DOHH2 (cell line): ENCODE measurements around the gene SLCO3A1.

ENCODE experiments used
- H3F3A ChIP-seq: fragments of 200-600 bp; sonication (generic), shearing (Covaris generic); 2 replicates; pipeline ENCODE4 v1.6.0; 2016; ENCODE audit warnings: antibody characterized with exemption, mild to moderate bottlenecking; ENCODE audit not compliant: control insufficient read depth, insufficient read depth
- H3K27ac ChIP-seq: fragments of 200-600 bp; sonication (generic); 2 replicates; pipeline ENCODE4 v1.5.1; 2014; ENCODE audit warnings: low read depth, mild to moderate bottlenecking, low read length, moderate library complexity
- H3K27me3 ChIP-seq: fragments of 200-600 bp; sonication (generic); 2 replicates; pipeline ENCODE4 v1.6.1; 2014; ENCODE audit warnings: mild to moderate bottlenecking, low read length, mixed read lengths; ENCODE audit not compliant: control insufficient read depth
- H3K36me3 ChIP-seq: fragments of 200-600 bp; sonication (generic); 2 replicates; pipeline ENCODE4 v1.6.1; 2014; ENCODE audit warnings: mild to moderate bottlenecking, low read length, moderate library complexity, mixed read lengths; ENCODE audit not compliant: control insufficient read depth
- H3K4me1 ChIP-seq: fragments of 200-600 bp; sonication (generic); 2 replicates; pipeline ENCODE4 v1.6.1; 2014; ENCODE audit warnings: mild to moderate bottlenecking, low read length, mixed read lengths; ENCODE audit not compliant: control insufficient read depth
- H3K4me2 ChIP-seq: fragments of 200-600 bp; sonication (generic); 2 replicates; pipeline ENCODE4 v1.6.0; 2014; ENCODE audit warnings: mild to moderate bottlenecking, low read length, moderate library complexity
- H3K4me3 ChIP-seq: fragments of 200-600 bp; sonication (generic); 2 replicates; pipeline ENCODE4 v1.5.1; 2014; ENCODE audit warnings: mild to moderate bottlenecking, low read length, mixed read lengths
- H3K79me2 ChIP-seq: fragments of 200-600 bp; sonication (generic); 2 replicates; pipeline ENCODE4 v1.6.1; 2014; ENCODE audit warnings: mild to moderate bottlenecking, low read length, mixed read lengths; ENCODE audit not compliant: control insufficient read depth
- H3K9me2 ChIP-seq: fragments of 200-600 bp; sonication (generic); replicated peaks from 2 replicates; pipeline ENCODE4 v1.6.1; 2014; ENCODE audit warnings: mild to moderate bottlenecking, low read length, mixed read lengths; ENCODE audit not compliant: control insufficient read depth
- H3K9me3 ChIP-seq: fragments of 200-600 bp; sonication (generic); 2 replicates; pipeline ENCODE4 v1.6.1; 2014; ENCODE audit warnings: antibody characterized with exemption, low read length, mixed read lengths; ENCODE audit not compliant: control insufficient read depth, insufficient read depth
- H4K20me1 ChIP-seq: fragments of 200-600 bp; sonication (generic); 2 replicates; pipeline ENCODE4 v1.6.0; 2014; ENCODE audit warnings: low read depth, mild to moderate bottlenecking, antibody characterized with exemption, low read length, moderate library complexity; ENCODE audit not compliant: control insufficient read depth, insufficient read depth
- EZH2phosphoT487 ChIP-seq: fragments of 200-600 bp; sonication (generic); IDR thresholded peaks from 2 replicates; pipeline ENCODE4 v1.6.1; 2017; ENCODE audit warnings: borderline replicate concordance, mild to moderate bottlenecking, antibody characterized with exemption, low read length, moderate library complexity, mixed read lengths
- TF ChIP-seq, protein P1 (sequence below): fragments of 200-600 bp; sonication (generic); IDR thresholded peaks from one replicate; pipeline ENCODE4 v1.5.1; 2014; ENCODE audit warnings: antibody characterized with exemption, mild to moderate bottlenecking, low read depth, low read length; ENCODE audit not compliant: poor library complexity, severe bottlenecking

SLCO3A1 gene

DNA sequence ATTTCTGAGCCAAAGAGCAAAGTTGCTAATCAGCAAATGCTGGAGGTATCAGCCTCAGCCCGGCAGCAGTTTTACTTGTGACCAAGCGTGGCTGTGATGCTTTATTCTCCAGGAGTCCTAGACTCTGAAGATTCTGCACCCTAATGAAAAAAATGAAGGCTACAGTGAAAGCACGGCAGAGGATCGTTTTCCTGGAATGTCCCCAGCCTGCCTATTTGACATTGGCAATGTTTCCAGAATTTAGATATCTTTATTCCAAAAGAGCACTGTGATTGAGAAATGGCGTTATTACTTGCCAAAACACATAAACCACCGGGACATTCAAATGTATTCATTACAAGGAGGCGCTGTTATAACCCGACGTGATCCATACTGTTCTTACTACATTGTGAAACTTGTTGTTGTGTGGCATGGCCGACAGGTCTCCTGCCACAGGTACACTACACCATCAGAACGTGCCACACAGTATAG, 263.8 kb downstream of the SLCO3A1 start:
- no peaks in the 10 kb centered on the region for H3K79me2 ChIP-seq
- H4K20me1 ChIP-seq: no peaks in the 10 kb centered on the region
- H3K4me2 ChIP-seq: no peak overlapping the region
- no peaks in the 10 kb centered on the region for H3K9me3 ChIP-seq
- no peak for TF ChIP-seq EZH2phosphoT487
- TF ChIP-seq, protein P1, sequence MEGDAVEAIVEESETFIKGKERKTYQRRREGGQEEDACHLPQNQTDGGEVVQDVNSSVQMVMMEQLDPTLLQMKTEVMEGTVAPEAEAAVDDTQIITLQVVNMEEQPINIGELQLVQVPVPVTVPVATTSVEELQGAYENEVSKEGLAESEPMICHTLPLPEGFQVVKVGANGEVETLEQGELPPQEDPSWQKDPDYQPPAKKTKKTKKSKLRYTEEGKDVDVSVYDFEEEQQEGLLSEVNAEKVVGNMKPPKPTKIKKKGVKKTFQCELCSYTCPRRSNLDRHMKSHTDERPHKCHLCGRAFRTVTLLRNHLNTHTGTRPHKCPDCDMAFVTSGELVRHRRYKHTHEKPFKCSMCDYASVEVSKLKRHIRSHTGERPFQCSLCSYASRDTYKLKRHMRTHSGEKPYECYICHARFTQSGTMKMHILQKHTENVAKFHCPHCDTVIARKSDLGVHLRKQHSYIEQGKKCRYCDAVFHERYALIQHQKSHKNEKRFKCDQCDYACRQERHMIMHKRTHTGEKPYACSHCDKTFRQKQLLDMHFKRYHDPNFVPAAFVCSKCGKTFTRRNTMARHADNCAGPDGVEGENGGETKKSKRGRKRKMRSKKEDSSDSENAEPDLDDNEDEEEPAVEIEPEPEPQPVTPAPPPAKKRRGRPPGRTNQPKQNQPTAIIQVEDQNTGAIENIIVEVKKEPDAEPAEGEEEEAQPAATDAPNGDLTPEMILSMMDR: no peak
- no peaks in the 10 kb centered on the region for H3K9me2 ChIP-seq
- no peaks in the 10 kb centered on the region for H3F3A ChIP-seq
- no peaks in the 10 kb centered on the region for H3K4me1 ChIP-seq
- no peaks in the 10 kb centered on the region for H3K27me3 ChIP-seq
- H3K36me3 ChIP-seq: no peaks in the 10 kb centered on the region
- no peak overlapping the region for H3K4me3 ChIP-seq
- no peak overlapping the region for H3K27ac ChIP-seq

DNA sequence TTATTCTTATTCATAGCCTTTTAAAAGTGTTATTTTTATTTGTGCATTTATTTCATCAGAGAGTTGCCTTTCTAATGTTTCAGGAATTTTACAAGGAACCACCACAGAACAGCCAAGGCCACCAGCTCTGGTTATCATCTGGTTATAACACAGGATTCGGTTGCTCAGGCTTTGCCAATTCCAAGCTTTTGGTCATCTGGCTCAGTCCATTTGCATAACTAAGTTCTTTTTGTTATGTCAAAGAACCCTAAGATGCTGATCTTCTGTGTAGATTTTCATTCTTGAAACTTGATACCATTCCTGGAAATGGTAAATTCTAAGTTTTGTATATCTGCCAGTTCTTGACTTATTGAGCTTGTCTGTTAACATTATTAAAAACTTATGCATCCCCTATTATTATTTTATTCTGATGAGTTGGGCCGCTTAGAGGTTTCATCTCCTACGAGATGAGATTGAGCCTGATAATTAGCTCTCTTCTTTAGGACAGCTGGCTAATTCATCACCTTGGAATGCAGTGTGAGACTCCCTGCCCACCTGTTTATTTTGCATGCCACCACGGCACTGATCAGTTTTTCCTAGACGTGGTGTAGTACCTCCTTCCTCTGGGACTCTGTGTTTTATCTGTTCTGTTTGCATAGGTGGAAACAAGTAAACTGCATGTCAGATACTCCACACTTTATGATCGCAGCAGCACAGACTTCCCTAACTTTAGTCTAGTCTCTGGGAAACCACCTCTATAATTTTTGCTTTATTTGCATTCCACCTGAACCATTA, 264.8 kb downstream of the SLCO3A1 start:
- no peak overlapping the region for H3K27ac ChIP-seq
- no peaks in the 10 kb centered on the region for H3K9me2 ChIP-seq
- H3K36me3 ChIP-seq: no peaks in the 10 kb centered on the region
- H3K4me3 ChIP-seq: no peak overlapping the region
- no peak overlapping the region for H3K4me2 ChIP-seq
- H3K79me2 ChIP-seq: no peaks in the 10 kb centered on the region
- no peaks in the 10 kb centered on the region for H3K9me3 ChIP-seq
- TF ChIP-seq, protein P1: no peak
- TF ChIP-seq EZH2phosphoT487: no peak
- no peaks in the 10 kb centered on the region for H3K4me1 ChIP-seq
- H3F3A ChIP-seq: no peaks in the 10 kb centered on the region
- no peaks in the 10 kb centered on the region for H3K27me3 ChIP-seq
- no peaks in the 10 kb centered on the region for H4K20me1 ChIP-seq

DNA sequence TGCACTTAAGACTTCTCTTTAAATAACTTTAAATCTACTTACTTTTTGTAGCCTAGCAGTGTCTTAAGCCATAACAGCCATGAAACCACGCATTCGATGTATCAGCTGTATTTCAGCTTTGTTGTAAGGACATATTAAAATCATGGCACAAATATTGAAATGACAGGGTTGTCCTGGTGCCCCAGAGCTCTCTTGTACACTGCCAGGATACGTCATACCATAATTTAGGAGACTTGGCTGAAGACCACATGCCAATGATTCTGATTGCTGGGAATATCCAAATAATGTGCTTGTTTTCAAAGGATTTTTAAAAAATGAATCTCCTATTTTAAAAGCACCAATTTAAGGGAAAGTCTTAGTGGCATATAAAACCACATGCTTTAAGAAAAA, 265.4 kb downstream of the SLCO3A1 start:
- Histone ChIP-seq H3K79me2 (no peaks in the 10 kb centered on the region), H3F3A (no peaks in the 10 kb centered on the region), H3K27me3 (no peaks in the 10 kb centered on the region), H3K9me2 (no peaks in the 10 kb centered on the region), H3K4me1 (no peaks in the 10 kb centered on the region), H3K27ac (no peak overlapping the region), H3K4me3 (no peak overlapping the region), H3K36me3 (no peaks in the 10 kb centered on the region), H4K20me1 (no peaks in the 10 kb centered on the region), H3K4me2 (no peak overlapping the region), H3K9me3 (no peaks in the 10 kb centered on the region)
- TF ChIP-seq, protein P1: no peak
- no peak for TF ChIP-seq EZH2phosphoT487
